ENCODE results near the gene DKK1. TPM values are rescaled to one million over a fixed set of nuclear protein-coding genes. Genes with fewer than 3 reads are reported as not detected.

DKK1 gene
- total and polyA plus RNA-seq, 5 donors from 2014 or later: not detected

DNA sequence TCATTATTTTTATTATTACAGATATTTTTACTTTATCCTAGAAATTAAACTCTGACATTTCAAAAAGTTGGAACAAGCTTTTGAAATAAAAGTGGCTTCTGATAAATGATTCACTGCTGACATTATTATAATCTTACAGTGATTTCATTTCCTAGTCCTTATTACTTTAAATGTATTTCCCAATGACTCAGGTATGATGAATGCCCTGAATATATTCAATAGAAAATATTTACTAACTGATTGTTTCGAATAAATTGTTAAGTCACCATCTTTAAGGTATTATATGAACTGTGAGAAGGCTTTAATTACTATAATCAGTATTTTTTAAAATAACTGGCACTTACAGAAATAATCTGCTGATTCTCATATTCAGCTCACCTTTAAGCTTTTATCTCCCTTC, 21.6 kb downstream of the DKK1 start:
- Mint-ChIP-seq H3K27ac (no peak overlapping the region), H3K27me3 (peaks cover 4% of the 10 kb centered on the region), H3K36me3 (no peaks in the 10 kb centered on the region), H3K9me3 (peaks cover 0 to 10% (median 3%) of the 10 kb centered on the region in 7 donors), H3K4me3 (no peak overlapping the region), H3K4me1 (no peaks in the 10 kb centered on the region)
- Histone ChIP-seq H3K4me1 (ENCODE audit: control insufficient read depth, insufficient read depth, low read length, poor library complexity, severe bottlenecking) (no peaks in the 10 kb centered on the region), H3K4me3 (ENCODE audit: low read depth, low read length) (no peak overlapping the region), H3K27ac (ENCODE audit: insufficient read depth, low read length, poor library complexity, severe bottlenecking) (no peak overlapping the region), H3K36me3 (ENCODE audit: control insufficient read depth, insufficient read depth, low read length) (no peaks in the 10 kb centered on the region), H3K9me3 (ENCODE audit: control insufficient read depth in 2 of 2, low read length in 2 of 2) (no peaks in the 10 kb centered on the region), H3K27me3 (ENCODE audit: control insufficient read depth, insufficient read depth, low read length) (no peaks in the 10 kb centered on the region)
- DNase-seq (no peak), ATAC-seq (ENCODE audit: low read depth in 2 of 2) (no peak)

DNA sequence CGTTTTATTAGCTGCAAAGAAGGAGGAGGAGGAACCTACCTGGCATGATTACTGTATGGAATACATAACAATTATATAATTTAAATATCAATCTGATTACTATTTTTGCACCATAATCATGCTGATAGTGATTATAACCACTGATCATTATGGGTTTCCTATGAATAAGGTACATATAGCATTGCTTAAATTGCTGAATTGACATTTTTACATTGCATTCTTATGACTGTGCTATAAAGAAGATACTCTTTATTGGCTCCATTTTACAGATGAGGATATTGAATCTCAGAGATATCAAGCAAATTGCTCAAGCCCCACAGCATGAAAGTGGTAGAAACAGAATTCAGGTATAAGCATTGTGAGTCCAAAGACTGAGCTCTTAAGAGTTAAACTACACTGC, 23.1 kb downstream of the DKK1 start:
- H3K9me3 Mint-ChIP-seq: peaks cover 0 to 6% (median 3%) of the 10 kb centered on the region in 7 donors
- H3K27me3 ChIP-seq (ENCODE audit: control insufficient read depth, insufficient read depth, low read length): no peaks in the 10 kb centered on the region
- no peak overlapping the region for H3K27ac Mint-ChIP-seq
- peaks cover 4% of the 10 kb centered on the region for H3K27me3 Mint-ChIP-seq
- no peaks in the 10 kb centered on the region for H3K9me3 ChIP-seq (ENCODE audit: control insufficient read depth in 2 of 2, low read length in 2 of 2)
- no peaks in the 10 kb centered on the region for H3K36me3 ChIP-seq (ENCODE audit: control insufficient read depth, insufficient read depth, low read length)
- no peak for ATAC-seq (ENCODE audit: low read depth in 2 of 2)
- no peaks in the 10 kb centered on the region for H3K36me3 Mint-ChIP-seq
- no peak overlapping the region for H3K4me3 Mint-ChIP-seq
- H3K4me1 Mint-ChIP-seq: no peaks in the 10 kb centered on the region
- H3K4me1 ChIP-seq (ENCODE audit: control insufficient read depth, insufficient read depth, low read length, poor library complexity, severe bottlenecking): no peaks in the 10 kb centered on the region
- no peak overlapping the region for H3K27ac ChIP-seq (ENCODE audit: insufficient read depth, low read length, poor library complexity, severe bottlenecking)
- DNase-seq: no peak
- H3K4me3 ChIP-seq (ENCODE audit: low read depth, low read length): no peak overlapping the region

DNA sequence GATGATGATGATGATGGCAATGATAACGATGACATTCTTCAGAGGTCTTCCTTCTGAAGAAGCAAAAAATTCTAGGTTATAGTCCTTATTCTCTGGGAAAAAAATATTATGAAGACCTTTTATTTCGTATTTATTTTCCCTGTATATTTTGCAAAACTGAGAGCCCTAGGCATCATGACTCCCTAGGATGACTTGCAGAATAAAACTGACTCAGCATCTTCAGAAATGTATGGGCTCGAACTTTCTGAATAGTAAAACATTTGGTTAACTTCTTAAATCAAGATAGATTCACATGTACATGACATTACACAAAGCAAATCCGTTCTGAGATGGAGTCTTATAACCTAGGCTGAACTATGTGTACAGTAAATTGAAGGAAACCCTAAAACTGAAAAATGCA, 29.4 kb downstream of the DKK1 start:
- peaks cover 0 to 8% (median 0%) of the 10 kb centered on the region in 7 donors for H3K9me3 Mint-ChIP-seq
- ATAC-seq (ENCODE audit: low read depth in 2 of 2) (no peak), DNase-seq (no peak)
- no peaks in the 10 kb centered on the region for H3K36me3 Mint-ChIP-seq
- no peaks in the 10 kb centered on the region for H3K27me3 ChIP-seq (ENCODE audit: control insufficient read depth, insufficient read depth, low read length)
- H3K4me3 ChIP-seq (ENCODE audit: low read depth, low read length): no peak overlapping the region
- no peaks in the 10 kb centered on the region for H3K4me1 ChIP-seq (ENCODE audit: control insufficient read depth, insufficient read depth, low read length, poor library complexity, severe bottlenecking)
- H3K9me3 ChIP-seq (ENCODE audit: control insufficient read depth in 2 of 2, low read length in 2 of 2): no peaks in the 10 kb centered on the region
- no peak overlapping the region for H3K4me3 Mint-ChIP-seq
- no peaks in the 10 kb centered on the region for H3K4me1 Mint-ChIP-seq
- H3K27ac Mint-ChIP-seq: no peak overlapping the region
- H3K36me3 ChIP-seq (ENCODE audit: control insufficient read depth, insufficient read depth, low read length): no peaks in the 10 kb centered on the region
- H3K27me3 Mint-ChIP-seq: no peaks in the 10 kb centered on the region
- H3K27ac ChIP-seq (ENCODE audit: insufficient read depth, low read length, poor library complexity, severe bottlenecking): no peak overlapping the region

DNA sequence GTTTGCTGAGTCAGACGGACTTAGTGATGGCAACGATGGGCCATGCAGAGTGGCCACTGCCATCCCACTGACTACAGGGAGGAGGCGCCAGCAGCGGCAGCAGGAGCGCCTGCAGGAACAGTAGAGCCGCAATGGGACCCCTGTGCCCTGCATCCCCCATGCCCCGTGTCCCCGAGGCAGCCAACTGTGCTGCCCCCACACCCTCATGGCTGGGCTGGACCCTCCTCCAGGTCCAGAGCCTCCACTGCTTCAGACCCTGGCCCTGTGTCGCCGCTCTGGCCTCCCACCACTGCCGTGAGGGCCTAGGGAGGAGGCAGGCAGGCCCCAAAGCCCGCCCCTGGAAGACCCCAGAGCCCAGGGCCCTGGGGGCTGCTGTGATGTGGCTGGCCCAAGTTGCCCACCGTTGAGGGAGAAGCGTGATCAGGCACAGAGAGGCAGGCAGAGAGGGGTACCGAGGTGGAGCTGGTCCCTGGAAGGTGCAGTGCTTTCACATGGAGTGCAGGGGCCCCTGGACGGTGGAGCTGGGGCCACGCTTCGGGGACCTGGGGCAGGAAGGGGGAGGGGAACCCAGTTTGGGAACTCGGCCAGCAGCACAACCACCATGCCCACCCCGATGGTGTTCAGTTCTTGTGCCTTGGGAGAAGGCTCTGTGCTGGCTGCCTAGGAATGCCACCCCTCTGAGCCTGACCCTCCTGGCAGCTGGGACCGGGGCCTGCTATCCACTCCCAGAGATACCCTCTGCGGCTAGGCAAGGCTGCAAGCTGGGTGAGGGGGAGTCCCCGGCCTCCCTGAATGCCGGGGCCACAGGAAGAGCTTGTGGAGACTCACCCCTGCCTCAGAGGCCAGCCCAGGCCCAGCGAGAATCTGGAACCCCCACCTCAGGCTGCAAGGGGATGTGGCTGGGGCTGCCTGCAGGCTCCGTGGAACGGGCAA, 32.6 kb downstream of the DKK1 start:
- H3K4me3 ChIP-seq (ENCODE audit: low read depth, low read length): no peak overlapping the region
- Mint-ChIP-seq H3K36me3 (no peaks in the 10 kb centered on the region), H3K9me3 (peaks cover 0 to 10% (median 1%) of the 10 kb centered on the region in 7 donors), H3K27ac (no peak overlapping the region), H3K4me3 (no peak overlapping the region), H3K27me3 (no peaks in the 10 kb centered on the region), H3K4me1 (no peaks in the 10 kb centered on the region)
- no peak for ATAC-seq (ENCODE audit: low read depth in 2 of 2)
- no peak overlapping the region for H3K27ac ChIP-seq (ENCODE audit: insufficient read depth, low read length, poor library complexity, severe bottlenecking)
- H3K36me3 ChIP-seq (ENCODE audit: control insufficient read depth, insufficient read depth, low read length): no peaks in the 10 kb centered on the region
- H3K27me3 ChIP-seq (ENCODE audit: control insufficient read depth, insufficient read depth, low read length): no peaks in the 10 kb centered on the region
- no peak for DNase-seq
- H3K9me3 ChIP-seq (ENCODE audit: control insufficient read depth in 2 of 2, low read length in 2 of 2): no peaks in the 10 kb centered on the region
- H3K4me1 ChIP-seq (ENCODE audit: control insufficient read depth, insufficient read depth, low read length, poor library complexity, severe bottlenecking): no peaks in the 10 kb centered on the region

DNA sequence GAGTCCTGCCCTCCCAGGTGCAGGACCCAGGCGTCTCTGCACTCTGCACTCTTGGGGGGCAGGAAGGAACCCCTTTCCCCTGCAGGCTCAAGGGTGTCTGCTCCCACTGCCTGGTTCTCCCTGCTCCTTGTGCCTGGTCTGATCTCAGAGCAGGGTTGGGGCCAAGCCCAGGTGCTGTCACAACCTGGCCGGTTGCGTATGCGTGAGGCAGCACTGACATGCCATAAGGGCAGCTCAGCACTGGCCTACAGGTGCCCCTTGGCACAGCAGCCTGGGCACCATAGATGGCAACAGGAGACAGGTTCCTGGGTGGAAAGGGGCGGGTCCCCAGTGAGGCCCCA, 33.2 kb downstream of the DKK1 start:
- Mint-ChIP-seq H3K4me3 (no peak overlapping the region), H3K9me3 (peaks cover 0 to 5% (median 1%) of the 10 kb centered on the region in 7 donors), H3K36me3 (no peaks in the 10 kb centered on the region), H3K4me1 (no peaks in the 10 kb centered on the region), H3K27ac (no peak overlapping the region), H3K27me3 (no peaks in the 10 kb centered on the region)
- DNase-seq (no peak), ATAC-seq (ENCODE audit: low read depth in 2 of 2) (no peak)
- Histone ChIP-seq H3K4me3 (ENCODE audit: low read depth, low read length) (no peak overlapping the region), H3K36me3 (ENCODE audit: control insufficient read depth, insufficient read depth, low read length) (no peaks in the 10 kb centered on the region), H3K27ac (ENCODE audit: insufficient read depth, low read length, poor library complexity, severe bottlenecking) (no peak overlapping the region), H3K4me1 (ENCODE audit: control insufficient read depth, insufficient read depth, low read length, poor library complexity, severe bottlenecking) (no peaks in the 10 kb centered on the region), H3K9me3 (ENCODE audit: control insufficient read depth in 2 of 2, low read length in 2 of 2) (no peaks in the 10 kb centered on the region), H3K27me3 (ENCODE audit: control insufficient read depth, insufficient read depth, low read length) (no peaks in the 10 kb centered on the region)

DNA sequence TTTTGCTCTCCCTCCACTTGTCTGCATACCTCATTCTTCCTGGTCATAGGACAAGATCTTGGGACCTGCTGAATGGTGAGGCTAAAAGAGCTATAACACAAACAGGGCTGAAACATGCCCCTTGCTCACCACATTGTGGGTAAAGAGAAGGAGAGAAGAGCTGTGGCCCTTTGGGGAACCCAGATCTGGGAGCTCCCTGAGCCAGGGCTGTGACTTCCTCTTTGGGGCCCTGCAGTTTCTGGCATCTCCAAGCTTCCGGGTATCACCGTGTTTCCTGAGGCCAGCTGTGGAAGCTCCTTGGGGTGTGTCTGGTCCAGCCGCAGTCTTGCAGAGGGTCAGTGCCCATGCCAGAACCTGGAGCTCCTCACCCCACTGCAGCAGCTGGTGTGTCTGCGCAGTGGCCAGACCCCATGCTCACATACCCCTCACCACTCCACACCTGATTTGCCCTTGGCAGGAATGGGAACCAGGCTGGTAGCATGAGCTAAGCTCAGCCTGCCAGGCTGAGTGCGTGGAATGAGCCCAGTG, 34.0 kb downstream of the DKK1 start:
- H3K4me1 ChIP-seq (ENCODE audit: control insufficient read depth, insufficient read depth, low read length, poor library complexity, severe bottlenecking): no peaks in the 10 kb centered on the region

DNA sequence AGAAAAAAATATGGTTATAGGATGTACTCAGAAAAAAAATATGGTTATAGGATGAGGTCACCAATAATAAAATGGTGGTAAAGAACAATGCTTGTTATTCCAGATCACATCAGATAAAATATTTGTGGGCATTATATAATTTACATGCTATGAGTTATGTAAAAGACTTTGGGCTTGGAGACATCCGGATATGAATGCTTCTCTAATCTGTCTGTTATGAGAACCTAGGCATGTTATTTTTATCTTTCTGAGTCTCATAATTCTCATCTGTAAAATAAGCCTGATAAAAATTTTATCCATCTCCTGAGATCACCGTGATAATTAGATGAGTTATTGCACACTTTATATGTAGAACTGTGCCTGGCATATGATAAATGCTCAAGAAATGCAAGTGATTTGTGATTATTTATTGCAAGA, 37.8 kb downstream of the DKK1 start:
- no peaks in the 10 kb centered on the region for H3K27me3 Mint-ChIP-seq
- Histone ChIP-seq H3K27ac (ENCODE audit: insufficient read depth, low read length, poor library complexity, severe bottlenecking) (no peak overlapping the region), H3K4me1 (ENCODE audit: control insufficient read depth, insufficient read depth, low read length, poor library complexity, severe bottlenecking) (no peaks in the 10 kb centered on the region), H3K9me3 (ENCODE audit: control insufficient read depth in 2 of 2, low read length in 2 of 2) (no peaks in the 10 kb centered on the region), H3K36me3 (ENCODE audit: control insufficient read depth, insufficient read depth, low read length) (no peaks in the 10 kb centered on the region), H3K4me3 (ENCODE audit: low read depth, low read length) (no peak overlapping the region), H3K27me3 (ENCODE audit: control insufficient read depth, insufficient read depth, low read length) (no peaks in the 10 kb centered on the region)
- peaks cover 3 to 9% (median 7%) of the 10 kb centered on the region in 7 donors for H3K9me3 Mint-ChIP-seq
- no peak overlapping the region for H3K27ac Mint-ChIP-seq
- H3K4me1 Mint-ChIP-seq: no peaks in the 10 kb centered on the region
- no peaks in the 10 kb centered on the region for H3K36me3 Mint-ChIP-seq
- no peak for DNase-seq
- ATAC-seq (ENCODE audit: low read depth in 2 of 2): no peak
- no peak overlapping the region for H3K4me3 Mint-ChIP-seq

More for the DNA sequence above, 34.0 kb downstream of the DKK1 start:
- Mint-ChIP-seq H3K36me3 (no peaks in the 10 kb centered on the region), H3K27ac (no peak overlapping the region), H3K4me1 (no peaks in the 10 kb centered on the region), H3K27me3 (no peaks in the 10 kb centered on the region), H3K9me3 (peaks cover 0 to 5% (median 4%) of the 10 kb centered on the region in 7 donors), H3K4me3 (no peak overlapping the region)
- Histone ChIP-seq H3K27ac (ENCODE audit: insufficient read depth, low read length, poor library complexity, severe bottlenecking) (no peak overlapping the region), H3K36me3 (ENCODE audit: control insufficient read depth, insufficient read depth, low read length) (no peaks in the 10 kb centered on the region), H3K4me3 (ENCODE audit: low read depth, low read length) (no peak overlapping the region), H3K9me3 (ENCODE audit: control insufficient read depth in 2 of 2, low read length in 2 of 2) (no peaks in the 10 kb centered on the region), H3K27me3 (ENCODE audit: control insufficient read depth, insufficient read depth, low read length) (no peaks in the 10 kb centered on the region)
- no peak for ATAC-seq (ENCODE audit: low read depth in 2 of 2)
- no peak for DNase-seq

DNA sequence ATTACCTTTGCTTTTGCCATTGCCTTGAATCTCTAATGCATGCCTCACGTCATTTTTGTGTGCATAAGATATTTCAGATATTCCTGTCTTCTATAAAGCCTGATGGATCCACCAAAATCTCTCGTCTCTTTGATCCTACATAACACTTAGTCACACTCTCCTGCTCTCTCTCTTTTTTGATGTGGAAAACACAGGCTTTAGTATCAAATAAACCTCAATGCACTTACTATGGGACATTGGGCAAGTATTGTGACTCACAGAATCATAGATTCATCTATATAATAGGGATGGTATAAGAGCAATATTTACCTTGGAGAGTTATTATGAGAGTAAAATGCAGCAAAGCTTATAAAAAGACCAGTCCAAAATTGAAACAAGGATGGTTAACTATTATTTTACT, 39.1 kb downstream of the DKK1 start:
- no peaks in the 10 kb centered on the region for H3K27me3 Mint-ChIP-seq
- no peaks in the 10 kb centered on the region for H3K36me3 Mint-ChIP-seq
- DNase-seq (no peak), ATAC-seq (ENCODE audit: low read depth in 2 of 2) (no peak)
- no peaks in the 10 kb centered on the region for H3K27me3 ChIP-seq (ENCODE audit: control insufficient read depth, insufficient read depth, low read length)
- H3K27ac Mint-ChIP-seq: no peak overlapping the region
- H3K27ac ChIP-seq (ENCODE audit: insufficient read depth, low read length, poor library complexity, severe bottlenecking): no peak overlapping the region
- H3K9me3 Mint-ChIP-seq: peaks cover 3 to 11% (median 7%) of the 10 kb centered on the region in 7 donors
- no peaks in the 10 kb centered on the region for H3K4me1 Mint-ChIP-seq
- no peaks in the 10 kb centered on the region for H3K36me3 ChIP-seq (ENCODE audit: control insufficient read depth, insufficient read depth, low read length)
- H3K4me3 ChIP-seq (ENCODE audit: low read depth, low read length): no peak overlapping the region
- H3K4me3 Mint-ChIP-seq: no peak overlapping the region
- H3K9me3 ChIP-seq (ENCODE audit: control insufficient read depth in 2 of 2, low read length in 2 of 2): no peaks in the 10 kb centered on the region
- no peaks in the 10 kb centered on the region for H3K4me1 ChIP-seq (ENCODE audit: control insufficient read depth, insufficient read depth, low read length, poor library complexity, severe bottlenecking)

All from CD4-positive, CD25-positive, alpha-beta regulatory T cell (primary cell).